Chondrocyte (in vitro differentiated cells): ENCODE results near the gene FAM180A. TPM values are rescaled to one million over a fixed set of nuclear protein-coding genes. Genes with fewer than 3 reads are reported as not detected.

ENCODE experiments used
- DNase-seq: peaks from one replicate; pipeline ENCODE4 v3.0.0; 2021; ENCODE audit warnings: mixed read lengths, low spot score
- H3K27ac Mint-ChIP-seq: one replicate; pipeline ENCODE4 v1.8.0; 2021; ENCODE audit warnings: mild to moderate bottlenecking, moderate library complexity, mixed read lengths; ENCODE audit not compliant: unreplicated experiment
- H3K27me3 Mint-ChIP-seq: 2 replicates; pipeline ENCODE4 v1.8.0; 2021; ENCODE audit warnings: low read depth, mixed read lengths
- H3K36me3 Mint-ChIP-seq: 2 replicates; pipeline ENCODE4 v1.8.0; 2021; ENCODE audit warnings: low read depth, mixed read lengths
- H3K4me1 Mint-ChIP-seq: 2 replicates; pipeline ENCODE4 v1.8.0; 2021; ENCODE audit warnings: low read depth, mild to moderate bottlenecking, mixed read lengths
- H3K4me3 Mint-ChIP-seq: one replicate; pipeline ENCODE4 v1.8.0; 2021; ENCODE audit warnings: mild to moderate bottlenecking, moderate library complexity, mixed read lengths; ENCODE audit not compliant: unreplicated experiment
- H3K9me3 Mint-ChIP-seq: 2 replicates; pipeline ENCODE4 v1.8.0; 2021; ENCODE audit warnings: low read depth, mixed read lengths
- total RNA-seq: library from RNA; stranded (reverse); gene quantifications from 3 replicates; pipeline ENCODE4 v1.2.1, GENCODE V29; 2021
- TF ChIP-seq, protein P1 (sequence below): fragments of 200-600 bp; sonication (generic); IDR thresholded peaks from 2 replicates; pipeline ENCODE4 v1.5.0; 2021; ENCODE audit warnings: antibody characterized with exemption, mild to moderate bottlenecking, moderate library complexity

FAM180A gene
- total RNA-seq, 1 donor from 2014 or later, result 0.27 TPM

DNA sequence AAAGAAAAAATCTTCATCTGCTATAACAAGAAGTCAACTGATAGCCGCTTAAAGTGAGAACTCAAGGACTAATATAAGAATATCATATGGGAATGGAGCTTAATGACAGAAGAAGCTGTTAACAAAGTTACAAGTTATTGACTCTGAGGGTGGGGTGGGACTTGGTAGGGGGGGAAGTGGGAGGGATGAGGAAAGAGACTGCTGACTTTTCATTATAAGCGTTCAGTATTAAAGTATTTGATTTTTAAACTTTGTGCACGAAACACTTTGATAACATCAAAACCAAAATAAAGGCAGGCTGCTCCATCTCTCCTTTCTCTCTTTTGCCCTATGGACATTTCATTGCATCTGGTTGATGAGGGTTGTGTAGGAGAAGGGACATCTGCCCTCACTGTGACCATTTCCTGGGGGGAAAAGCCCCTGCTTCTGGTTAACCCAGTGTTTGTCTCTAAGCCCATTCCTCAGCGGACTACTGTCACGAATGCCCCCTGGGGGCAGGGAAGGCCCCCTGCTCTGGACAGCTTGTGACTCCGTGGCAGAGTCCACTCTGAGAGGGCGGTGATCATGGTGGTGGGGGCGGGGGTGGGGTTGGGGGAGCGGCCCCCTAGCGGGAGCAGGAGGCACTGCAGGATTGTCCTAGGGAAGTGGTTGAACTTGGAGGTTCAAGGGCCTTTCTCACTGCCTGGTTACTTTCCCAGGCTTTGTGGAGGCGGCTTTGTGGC lies 38.0 kb downstream of the FAM180A start:
- H3K9me3 Mint-ChIP-seq, result no peaks in the 10 kb centered on the region
- peaks cover 7% of the 10 kb centered on the region for H3K4me1 Mint-ChIP-seq
- DNase-seq, result no peak
- TF ChIP-seq, protein P1, sequence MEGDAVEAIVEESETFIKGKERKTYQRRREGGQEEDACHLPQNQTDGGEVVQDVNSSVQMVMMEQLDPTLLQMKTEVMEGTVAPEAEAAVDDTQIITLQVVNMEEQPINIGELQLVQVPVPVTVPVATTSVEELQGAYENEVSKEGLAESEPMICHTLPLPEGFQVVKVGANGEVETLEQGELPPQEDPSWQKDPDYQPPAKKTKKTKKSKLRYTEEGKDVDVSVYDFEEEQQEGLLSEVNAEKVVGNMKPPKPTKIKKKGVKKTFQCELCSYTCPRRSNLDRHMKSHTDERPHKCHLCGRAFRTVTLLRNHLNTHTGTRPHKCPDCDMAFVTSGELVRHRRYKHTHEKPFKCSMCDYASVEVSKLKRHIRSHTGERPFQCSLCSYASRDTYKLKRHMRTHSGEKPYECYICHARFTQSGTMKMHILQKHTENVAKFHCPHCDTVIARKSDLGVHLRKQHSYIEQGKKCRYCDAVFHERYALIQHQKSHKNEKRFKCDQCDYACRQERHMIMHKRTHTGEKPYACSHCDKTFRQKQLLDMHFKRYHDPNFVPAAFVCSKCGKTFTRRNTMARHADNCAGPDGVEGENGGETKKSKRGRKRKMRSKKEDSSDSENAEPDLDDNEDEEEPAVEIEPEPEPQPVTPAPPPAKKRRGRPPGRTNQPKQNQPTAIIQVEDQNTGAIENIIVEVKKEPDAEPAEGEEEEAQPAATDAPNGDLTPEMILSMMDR, result peak; percentile 80
- no peaks in the 10 kb centered on the region for H3K27me3 Mint-ChIP-seq
- no peaks in the 10 kb centered on the region for H3K36me3 Mint-ChIP-seq
- no peak overlapping the region for H3K4me3 Mint-ChIP-seq
- H3K27ac Mint-ChIP-seq, result no peak overlapping the region

DNA sequence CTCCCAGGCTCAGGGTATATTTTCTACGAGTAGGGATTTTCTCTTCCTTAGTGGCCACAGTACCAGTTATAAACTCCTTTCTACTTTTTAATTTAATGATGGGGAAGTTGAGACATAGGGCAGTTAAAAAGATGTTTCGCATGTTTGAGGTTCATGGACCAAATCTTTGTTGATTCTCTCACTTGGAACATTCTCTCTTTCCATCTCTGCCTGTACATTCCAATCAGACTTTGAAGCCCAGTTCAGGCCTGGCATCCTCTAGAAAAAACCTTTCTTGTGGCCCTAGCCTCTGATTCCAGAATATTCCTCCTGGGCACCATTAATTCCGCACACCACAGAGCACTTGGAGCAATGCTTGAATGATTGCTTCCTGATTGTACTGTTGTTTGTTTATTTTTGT lies 39.1 kb downstream of the FAM180A start:
- H3K4me1 Mint-ChIP-seq, result peaks cover 7% of the 10 kb centered on the region
- DNase-seq, result no peak
- H3K27me3 Mint-ChIP-seq, result no peaks in the 10 kb centered on the region
- TF ChIP-seq, protein P1, result no peak
- no peak overlapping the region for H3K4me3 Mint-ChIP-seq
- no peak overlapping the region for H3K27ac Mint-ChIP-seq
- H3K9me3 Mint-ChIP-seq, result no peaks in the 10 kb centered on the region
- no peaks in the 10 kb centered on the region for H3K36me3 Mint-ChIP-seq

DNA sequence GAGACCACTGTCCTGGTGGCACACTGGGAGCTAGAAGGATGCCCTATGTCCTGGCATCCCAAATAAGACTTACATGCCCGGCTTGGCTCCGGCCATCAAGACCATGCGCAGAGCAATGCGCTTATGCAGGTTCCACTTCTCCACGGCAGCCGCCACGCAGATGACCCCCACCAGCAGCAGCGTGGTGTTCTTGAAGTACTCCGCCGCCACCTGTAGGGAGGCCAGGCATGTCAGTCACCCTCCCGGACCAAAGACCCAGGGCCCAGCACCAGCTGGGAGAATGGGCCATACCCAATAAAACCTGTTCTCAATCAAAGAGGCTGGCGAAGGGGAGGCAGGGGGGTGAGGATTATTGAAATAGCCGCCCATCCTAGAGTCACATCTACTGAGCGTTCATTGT lies 40.6 kb downstream of the FAM180A start:
- no peaks in the 10 kb centered on the region for H3K36me3 Mint-ChIP-seq
- TF ChIP-seq, protein P1, result no peak
- no peaks in the 10 kb centered on the region for H3K9me3 Mint-ChIP-seq
- DNase-seq, result no peak
- H3K4me3 Mint-ChIP-seq, result no peak overlapping the region
- H3K4me1 Mint-ChIP-seq, result peaks cover 5% of the 10 kb centered on the region
- no peaks in the 10 kb centered on the region for H3K27me3 Mint-ChIP-seq
- no peak overlapping the region for H3K27ac Mint-ChIP-seq

DNA sequence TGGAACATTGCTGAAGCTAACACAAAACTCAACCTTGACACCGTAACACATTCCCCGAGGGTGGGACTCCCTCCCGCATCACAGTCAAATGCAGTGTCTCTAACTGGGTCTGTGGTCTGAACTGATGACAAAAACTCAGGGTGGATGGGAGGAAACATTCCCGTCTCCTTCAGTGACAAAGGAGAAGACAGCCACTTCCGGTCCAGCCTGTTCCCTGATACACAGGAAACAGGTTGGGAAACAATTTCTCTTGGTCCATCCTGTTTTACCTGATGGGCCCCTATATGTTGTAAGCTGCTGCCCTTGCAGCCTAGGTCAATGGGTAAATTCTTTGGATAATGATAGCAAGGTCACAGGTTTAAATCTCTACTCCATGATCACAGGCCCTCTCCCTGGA lies 41.0 kb downstream of the FAM180A start:
- Mint-ChIP-seq H3K36me3 (no peaks in the 10 kb centered on the region), H3K4me1 (peaks cover under 1% of the 10 kb centered on the region), H3K4me3 (no peak overlapping the region), H3K27ac (no peak overlapping the region), H3K27me3 (no peaks in the 10 kb centered on the region), H3K9me3 (no peaks in the 10 kb centered on the region)
- TF ChIP-seq, protein P1, result no peak
- no peak for DNase-seq

DNA sequence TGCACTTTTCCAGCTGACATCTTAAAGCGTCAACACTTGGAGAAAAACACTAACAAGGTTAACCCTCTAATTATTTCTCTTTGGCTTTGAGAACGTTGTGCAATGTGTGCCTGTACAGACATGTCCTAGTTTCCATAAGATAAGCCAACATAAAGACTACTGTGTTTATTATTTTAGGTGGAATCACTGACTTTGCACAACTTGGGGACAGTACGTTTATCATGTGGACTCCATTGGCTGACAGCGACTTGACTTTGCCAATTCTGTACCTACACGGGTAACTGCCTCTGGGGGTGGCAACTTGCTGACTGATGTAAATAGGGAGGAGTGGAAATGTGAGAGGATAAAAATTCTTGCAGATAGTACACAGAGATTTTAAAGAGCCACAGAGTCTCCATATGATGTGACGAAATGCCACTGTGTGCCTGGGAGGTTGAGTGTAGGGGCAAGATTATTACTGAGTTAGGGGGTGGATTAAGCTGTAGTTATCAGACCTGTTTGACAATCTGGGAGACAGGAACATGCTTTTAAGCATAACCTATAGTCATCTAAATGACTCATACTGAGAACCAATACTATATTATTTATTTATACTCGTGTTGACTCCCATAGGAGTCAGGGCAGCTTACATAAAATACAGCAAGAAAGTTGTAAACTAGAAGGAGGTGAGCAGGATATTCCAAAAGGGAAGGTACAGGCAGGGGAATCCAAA lies 41.6 kb downstream of the FAM180A start:
- Mint-ChIP-seq H3K27ac (no peak overlapping the region), H3K4me3 (no peak overlapping the region)
- no peak for DNase-seq

More for the DNA sequence above, 41.6 kb downstream of the FAM180A start:
- H3K4me1 Mint-ChIP-seq, result no peaks in the 10 kb centered on the region
- TF ChIP-seq, protein P1, result no peak
- no peaks in the 10 kb centered on the region for H3K36me3 Mint-ChIP-seq
- H3K9me3 Mint-ChIP-seq, result no peaks in the 10 kb centered on the region
- H3K27me3 Mint-ChIP-seq, result no peaks in the 10 kb centered on the region
